Measurements from ENCODE around the gene FAM227B. TPM values are rescaled to one million over a fixed set of nuclear protein-coding genes. Genes with fewer than 3 reads are reported as not detected.
"Not testable (repeated sequence)": the region's sequence is repeated elsewhere in the genome, so short reads cannot be mapped to it uniquely, and the experiment has no call there.

The FAM227B gene
- total RNA-seq, 1 experiment from 2014 or later: 2.6 TPM

DNA sequence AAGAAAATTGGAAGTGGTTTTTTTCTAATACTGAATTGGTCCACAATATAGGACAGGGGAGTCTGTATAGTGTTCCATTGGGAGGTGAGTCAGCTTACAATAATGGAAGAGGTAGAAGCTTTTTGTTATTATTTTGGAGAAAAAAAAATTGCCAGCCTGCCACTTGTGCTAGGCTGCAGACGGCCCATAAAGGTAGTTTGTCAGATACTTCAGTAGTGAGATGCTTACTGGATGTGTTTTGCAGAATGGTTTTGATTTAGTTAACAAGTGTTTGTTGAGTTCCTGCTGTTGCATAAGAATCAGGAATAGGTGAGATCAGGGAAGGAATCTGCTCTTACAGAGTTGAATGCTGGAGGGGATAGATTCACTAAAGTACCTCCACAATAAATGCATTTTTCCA is 1.3 kb upstream of the FAM227B start:
- in situ Hi-C loops (cut with HindIII; ENCODE audit: low pct_unique_long_range_greater_than_20kb, low sequenced_read_pairs): no loop called here
- DNase-seq (ENCODE audit: low read depth, low spot score): no peak

DNA sequence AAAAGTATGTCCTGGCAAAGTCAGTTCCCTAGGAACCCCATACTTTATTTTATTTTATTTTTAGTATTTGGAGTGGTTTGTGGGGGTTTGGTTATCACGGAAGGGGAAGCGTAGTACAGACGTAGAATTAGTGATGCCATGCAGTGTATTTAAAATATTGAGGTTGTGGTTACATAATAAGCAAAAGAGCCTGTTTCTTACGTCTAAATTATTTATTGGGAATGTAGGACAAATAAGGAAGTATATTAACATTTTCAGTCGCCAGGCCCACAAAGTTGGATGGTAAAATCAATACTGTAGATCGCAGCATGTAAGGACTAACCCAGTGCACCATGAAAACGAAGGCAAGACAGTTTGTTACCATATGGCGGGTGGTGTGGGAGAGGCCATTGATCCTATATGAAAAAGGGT is 788 bp upstream of the FAM227B start:
- DNase-seq (ENCODE audit: low read depth, low spot score): peak; percentile 3
- in situ Hi-C loops (cut with HindIII; ENCODE audit: low pct_unique_long_range_greater_than_20kb, low sequenced_read_pairs): no loop called here

DNA sequence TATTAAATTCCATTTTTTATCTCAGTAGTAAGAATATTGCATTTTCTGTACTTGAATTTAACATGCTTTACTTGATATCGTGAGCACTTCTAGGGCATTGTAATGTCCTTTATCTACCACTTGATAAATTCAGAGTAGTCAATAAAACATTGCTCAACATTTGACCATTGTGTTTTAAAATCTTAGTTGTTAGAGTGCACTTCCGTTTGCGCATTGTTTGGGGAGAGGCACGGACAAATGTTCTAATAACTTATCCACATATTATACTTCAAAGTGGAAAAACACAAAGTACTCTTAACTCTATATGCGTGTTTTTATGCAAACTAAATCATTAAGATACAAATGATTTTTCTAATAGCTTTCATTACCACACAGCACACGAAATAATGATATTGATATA is 419 bp downstream of the FAM227B start:
- no peak for DNase-seq (ENCODE audit: low read depth, low spot score)
- in situ Hi-C loops (cut with HindIII; ENCODE audit: low pct_unique_long_range_greater_than_20kb, low sequenced_read_pairs): no loop called here

DNA sequence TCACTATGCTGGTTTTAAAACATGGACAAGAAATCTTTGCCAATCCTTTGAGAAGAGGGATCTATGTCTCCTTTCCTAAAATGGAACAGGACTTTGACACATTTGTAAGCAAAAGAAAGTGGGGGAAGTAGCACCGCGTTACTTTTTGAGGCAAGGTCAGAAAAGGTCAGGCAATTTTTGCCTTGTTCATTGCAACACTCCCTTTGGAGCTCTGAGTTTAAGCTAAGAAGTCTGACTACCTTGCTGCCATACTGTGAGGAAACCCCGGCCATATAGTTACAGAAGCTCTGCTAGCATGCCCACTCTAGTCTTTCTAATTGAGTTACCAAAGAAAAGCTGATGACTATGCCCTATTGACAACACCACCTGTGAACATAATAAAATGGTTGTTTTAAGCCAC is 1.4 kb downstream of the FAM227B start:
- in situ Hi-C loops (cut with HindIII; ENCODE audit: low pct_unique_long_range_greater_than_20kb, low sequenced_read_pairs): no loop called here

DNA sequence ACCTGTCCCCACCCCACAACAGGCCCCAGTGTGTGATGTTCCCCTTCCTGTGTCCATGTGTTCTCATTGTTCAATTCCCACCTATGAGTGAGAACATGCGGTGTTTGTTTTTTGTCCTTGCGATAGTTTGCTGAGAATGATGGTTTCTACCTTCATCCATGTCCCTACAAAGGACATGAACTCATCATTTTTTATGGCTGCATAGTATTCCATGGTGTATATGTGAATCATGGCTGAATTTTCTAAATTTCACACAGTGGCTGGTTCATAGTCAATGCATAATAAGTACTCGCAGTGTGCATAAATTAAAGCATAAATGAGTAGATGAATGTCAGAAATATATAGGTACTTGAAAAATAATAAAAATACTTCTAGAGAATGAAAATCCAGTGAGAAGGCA is 8.4 kb downstream of the FAM227B start:
- in situ Hi-C loops (cut with HindIII; ENCODE audit: low pct_unique_long_range_greater_than_20kb, low sequenced_read_pairs): not testable (repeated sequence)

More for the DNA sequence above, 1.4 kb downstream of the FAM227B start:
- DNase-seq (ENCODE audit: low read depth, low spot score): no peak

DNA sequence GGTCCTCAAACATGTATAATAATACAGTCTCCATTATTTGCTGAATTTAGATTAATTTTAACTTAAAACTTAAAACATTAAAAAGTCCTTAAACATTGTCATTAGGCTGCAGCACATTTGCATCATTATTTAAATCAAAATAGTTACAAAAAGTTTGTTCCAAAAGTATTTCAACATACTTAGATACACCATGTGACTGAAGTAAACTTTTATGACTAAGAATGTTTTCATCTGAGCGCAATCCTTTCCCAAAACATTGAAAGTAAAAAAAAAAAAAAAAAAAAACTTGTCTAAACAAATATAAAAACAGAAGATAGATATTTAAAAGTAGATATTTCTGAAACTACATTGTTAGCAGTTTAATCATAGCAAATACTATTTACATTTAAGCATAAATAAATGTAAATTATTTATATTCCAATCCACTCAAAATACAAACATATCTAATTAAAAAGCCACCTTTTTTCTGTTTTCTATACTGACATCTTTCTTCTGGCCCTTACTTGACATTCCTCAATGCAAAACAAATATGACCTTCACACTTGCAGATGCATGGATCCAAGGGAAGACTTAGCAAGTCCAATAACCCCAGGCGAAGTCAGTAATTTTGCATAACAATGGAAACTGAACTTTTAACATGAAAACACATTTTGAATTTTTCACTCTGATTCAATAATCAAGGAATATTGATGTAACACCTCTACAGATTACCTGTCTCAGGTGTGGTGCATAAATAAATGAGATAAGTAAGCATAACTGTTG is 10.3 kb downstream of the FAM227B start:
- no peak for DNase-seq (ENCODE audit: low read depth, low spot score)
- in situ Hi-C loops (cut with HindIII; ENCODE audit: low pct_unique_long_range_greater_than_20kb, low sequenced_read_pairs): no loop called here

More for the DNA sequence above, 8.4 kb downstream of the FAM227B start:
- not testable (repeated sequence) for DNase-seq (ENCODE audit: low read depth, low spot score)

DNA sequence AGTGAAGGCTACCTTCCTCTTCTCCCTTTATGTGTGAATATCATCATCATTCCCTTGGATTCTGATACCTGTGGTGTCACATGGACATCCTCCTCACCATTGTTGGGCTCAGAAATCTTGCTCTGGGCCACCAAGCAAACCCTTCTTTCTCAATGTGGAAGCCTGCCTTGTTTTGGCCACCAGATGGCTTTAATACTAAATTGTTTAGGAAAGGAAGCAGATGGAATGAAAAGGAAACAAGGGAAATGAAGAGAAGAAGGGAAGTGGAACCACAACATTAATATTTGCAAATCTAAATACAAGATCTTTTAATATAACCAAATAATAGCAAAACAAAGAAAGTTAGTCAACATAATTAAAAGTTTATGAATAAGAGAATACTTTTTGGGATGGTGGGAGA is 14.0 kb downstream of the FAM227B start:
- in situ Hi-C loops (cut with HindIII; ENCODE audit: low pct_unique_long_range_greater_than_20kb, low sequenced_read_pairs): no loop called here
- peak; percentile 8 for DNase-seq (ENCODE audit: low read depth, low spot score)

DNA sequence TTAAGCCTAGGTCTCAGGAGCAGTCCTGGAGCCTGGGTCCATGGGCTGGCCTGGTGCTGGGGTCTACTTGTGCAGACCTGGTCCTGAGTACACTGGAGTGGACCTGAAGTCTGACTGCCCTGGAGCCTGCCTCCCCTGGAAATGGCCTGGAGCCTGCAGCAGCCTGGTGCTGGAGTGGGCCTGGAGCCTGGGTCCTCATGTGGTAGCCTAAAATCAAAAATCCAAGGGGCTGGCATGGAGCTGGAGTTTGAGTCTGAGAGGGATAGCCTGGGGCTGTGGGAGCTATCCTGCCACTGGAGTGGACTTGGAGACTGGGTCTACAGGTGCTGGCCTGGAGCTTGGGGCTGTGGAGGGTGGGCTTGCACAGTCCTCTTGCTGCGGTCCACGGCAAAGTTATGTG is 15.0 kb downstream of the FAM227B start:
- DNase-seq (ENCODE audit: low read depth, low spot score): no peak
- in situ Hi-C loops (cut with HindIII; ENCODE audit: low pct_unique_long_range_greater_than_20kb, low sequenced_read_pairs): no loop called here

DNA sequence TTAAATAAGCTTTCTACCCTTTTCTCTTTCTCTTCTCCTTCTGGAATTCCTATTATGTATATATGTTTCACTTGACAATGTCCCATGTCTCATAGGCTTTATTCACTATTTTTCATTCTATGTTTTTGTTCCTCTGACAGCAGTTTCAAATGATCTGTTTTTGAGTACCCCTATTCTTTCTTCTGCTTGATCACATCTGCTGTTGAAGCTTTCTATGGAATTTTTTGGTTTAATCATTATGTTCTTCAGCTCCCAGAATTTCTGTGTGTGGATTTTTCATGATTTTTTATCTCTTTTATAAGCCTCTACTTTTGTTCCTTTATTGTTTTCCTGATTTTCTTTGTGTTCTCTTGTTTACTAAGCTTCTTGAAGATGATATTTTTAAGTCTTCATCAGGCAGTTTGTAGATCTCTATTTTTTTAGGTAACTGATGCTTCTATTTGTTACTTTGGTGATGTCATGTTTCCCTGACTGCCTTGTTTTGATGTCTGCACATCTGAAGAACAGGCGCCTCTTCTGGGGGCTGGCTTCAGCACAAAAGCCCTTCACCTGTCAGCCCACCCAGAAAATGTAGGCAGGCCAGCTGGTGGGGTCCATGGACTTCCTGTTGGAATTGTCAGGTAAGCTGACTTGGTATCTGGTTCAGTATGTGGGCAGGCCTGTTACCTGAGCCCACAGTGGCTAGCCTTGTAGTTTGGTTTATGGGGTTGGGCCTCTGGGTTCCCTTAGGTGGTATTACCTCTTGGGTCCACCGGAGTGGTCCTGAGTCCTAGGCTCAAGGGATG is 15.8 kb downstream of the FAM227B start:
- in situ Hi-C loops (cut with HindIII; ENCODE audit: low pct_unique_long_range_greater_than_20kb, low sequenced_read_pairs): no loop called here
- no peak for DNase-seq (ENCODE audit: low read depth, low spot score)

DNA sequence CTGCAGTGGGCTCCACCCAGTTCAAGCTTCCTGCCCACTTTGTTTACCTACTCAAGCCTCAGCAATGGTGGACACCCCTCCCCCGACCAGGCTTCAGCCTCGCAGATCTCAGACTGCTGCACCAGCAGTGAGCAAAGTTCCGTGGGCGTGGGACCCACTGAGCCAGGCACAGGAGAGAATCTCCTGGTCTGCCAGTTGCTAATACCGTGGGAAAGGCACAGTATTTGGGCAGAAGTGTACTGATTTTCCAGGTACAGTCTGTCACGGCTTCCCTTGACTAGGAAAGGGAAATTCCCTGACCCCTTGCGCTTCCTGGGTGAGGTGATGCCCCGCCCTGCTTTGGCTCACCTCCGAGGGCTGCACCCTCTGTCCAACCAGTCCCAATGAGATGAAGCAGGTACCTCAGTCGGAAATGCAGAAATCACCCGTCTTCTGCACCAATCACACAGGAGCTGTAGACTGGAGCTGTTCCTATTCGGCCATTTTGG is 27.7 kb downstream of the FAM227B start:
- DNase-seq (ENCODE audit: low read depth, low spot score); in situ Hi-C loops (cut with HindIII; ENCODE audit: low pct_unique_long_range_greater_than_20kb, low sequenced_read_pairs): not testable (repeated sequence)

DNA sequence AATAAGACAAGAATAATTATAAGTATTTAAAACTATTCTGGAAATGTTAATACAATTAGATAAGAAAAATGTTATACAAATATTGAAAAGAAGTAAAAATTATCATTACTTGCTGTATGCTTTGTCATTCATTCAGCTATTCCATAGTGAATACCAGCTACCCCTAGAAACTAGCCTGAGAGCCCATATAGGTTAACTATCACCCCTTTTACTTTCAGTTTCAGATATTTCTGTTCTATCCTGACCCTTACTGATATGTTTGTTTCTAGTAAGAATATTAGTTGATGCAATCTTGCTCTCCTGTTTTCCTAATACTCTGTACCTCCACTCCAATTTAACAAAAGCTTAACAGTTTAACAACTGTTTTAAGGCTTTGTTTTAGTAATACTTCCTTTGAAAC is 31.6 kb downstream of the FAM227B start:
- no peak for DNase-seq (ENCODE audit: low read depth, low spot score)
- in situ Hi-C loops (cut with HindIII; ENCODE audit: low pct_unique_long_range_greater_than_20kb, low sequenced_read_pairs): no loop called here

DNA sequence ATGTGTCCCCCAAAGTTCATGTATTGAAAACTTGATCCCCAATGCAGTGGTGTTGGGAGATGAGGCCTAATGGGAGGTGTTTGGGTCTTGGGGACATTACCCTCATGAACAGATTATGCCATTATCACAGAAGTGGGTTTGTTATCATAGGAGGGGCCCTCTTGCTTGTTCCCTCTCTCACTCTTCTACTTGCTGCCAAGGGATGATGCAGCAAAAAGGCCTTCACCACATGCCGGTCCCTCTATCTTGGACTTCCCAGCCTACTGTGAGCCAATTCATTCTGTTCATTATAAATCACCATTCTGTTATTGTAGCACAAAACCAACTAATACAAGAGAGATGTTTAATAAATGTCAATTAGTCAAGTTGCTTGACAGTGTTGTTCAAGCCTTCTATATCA is 47.2 kb downstream of the FAM227B start:
- in situ Hi-C loops (cut with HindIII; ENCODE audit: low pct_unique_long_range_greater_than_20kb, low sequenced_read_pairs): no loop called here
- DNase-seq (ENCODE audit: low read depth, low spot score): no peak

DNA sequence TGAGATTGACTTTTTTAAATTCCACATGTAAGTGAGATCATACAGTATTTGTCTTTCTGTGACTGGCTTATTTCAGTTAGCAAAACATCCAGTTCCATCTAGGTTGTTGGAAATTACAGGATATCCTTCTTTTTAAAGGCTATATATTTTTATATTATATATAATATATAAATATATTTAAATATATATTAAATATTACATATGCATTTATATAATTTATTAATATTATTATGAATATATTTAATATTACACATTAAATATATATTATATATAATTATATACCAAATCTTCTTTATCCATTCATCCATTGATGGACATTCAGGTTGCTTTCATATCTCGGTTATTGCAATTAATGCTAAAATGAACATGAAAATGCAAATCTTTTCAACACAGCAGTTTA is 49.9 kb downstream of the FAM227B start:
- no peak for DNase-seq (ENCODE audit: low read depth, low spot score)
- in situ Hi-C loops (cut with HindIII; ENCODE audit: low pct_unique_long_range_greater_than_20kb, low sequenced_read_pairs): no loop called here

DNA sequence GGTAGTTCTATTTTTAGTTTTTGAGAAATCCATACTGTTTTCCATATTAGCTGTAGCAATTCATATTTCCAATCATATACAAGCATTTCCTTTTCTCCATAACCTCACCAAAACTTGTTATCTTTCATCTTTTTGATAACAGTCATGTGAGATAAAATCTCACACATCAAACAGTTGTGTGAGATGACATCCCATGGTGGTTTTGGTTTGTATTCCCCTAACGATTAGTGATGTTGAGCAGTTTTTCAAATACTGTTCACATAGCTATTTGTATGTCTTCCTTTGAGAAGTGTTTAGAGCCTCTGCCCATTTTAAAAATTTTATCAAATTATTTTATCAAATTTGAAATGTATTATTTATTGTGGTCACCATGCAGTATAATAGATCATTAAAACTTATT is 50.4 kb downstream of the FAM227B start:
- in situ Hi-C loops (cut with HindIII; ENCODE audit: low pct_unique_long_range_greater_than_20kb, low sequenced_read_pairs): no loop called here
- no peak for DNase-seq (ENCODE audit: low read depth, low spot score)

DNA sequence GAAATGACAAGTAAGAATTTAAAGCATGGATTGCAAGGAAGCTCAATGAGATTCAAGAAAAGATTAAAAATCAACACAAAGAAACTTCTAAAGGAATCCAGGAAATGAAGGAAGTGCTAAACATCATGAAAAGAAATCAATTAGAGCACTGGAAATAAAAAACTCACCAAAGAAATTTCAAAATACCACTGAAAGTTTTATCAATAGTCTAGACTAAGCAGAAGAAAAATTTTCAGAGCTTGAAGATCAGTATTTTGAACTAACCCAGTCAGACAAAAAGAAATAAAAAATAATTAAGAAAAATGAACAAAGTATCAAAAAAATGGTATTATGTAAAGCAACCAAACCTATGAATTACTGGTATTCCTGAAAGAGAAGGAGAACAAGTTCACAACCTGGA is 60.6 kb downstream of the FAM227B start:
- in situ Hi-C loops (cut with HindIII; ENCODE audit: low pct_unique_long_range_greater_than_20kb, low sequenced_read_pairs): no loop called here
- no peak for DNase-seq (ENCODE audit: low read depth, low spot score)

DNA sequence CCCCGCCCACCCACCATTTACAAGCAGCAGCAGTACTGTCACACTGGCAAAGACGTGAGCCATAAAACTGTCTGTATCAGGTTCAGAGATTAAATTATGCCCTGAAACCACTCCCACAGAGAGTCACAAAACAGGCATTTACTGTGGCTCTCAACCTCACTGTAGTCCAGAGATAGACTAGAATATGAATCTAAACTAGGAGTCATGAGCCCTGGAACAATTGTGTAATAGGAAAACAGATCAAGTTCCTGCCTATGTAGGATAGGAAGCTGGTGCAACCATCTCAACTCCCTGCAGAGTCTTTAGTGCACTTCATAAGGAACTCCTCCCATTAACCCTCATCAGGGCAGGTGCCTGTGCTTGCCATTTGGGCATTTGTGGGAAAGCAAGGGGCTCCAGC is 61.7 kb downstream of the FAM227B start:
- DNase-seq (ENCODE audit: low read depth, low spot score): no peak
- in situ Hi-C loops (cut with HindIII; ENCODE audit: low pct_unique_long_range_greater_than_20kb, low sequenced_read_pairs): no loop called here

DNA sequence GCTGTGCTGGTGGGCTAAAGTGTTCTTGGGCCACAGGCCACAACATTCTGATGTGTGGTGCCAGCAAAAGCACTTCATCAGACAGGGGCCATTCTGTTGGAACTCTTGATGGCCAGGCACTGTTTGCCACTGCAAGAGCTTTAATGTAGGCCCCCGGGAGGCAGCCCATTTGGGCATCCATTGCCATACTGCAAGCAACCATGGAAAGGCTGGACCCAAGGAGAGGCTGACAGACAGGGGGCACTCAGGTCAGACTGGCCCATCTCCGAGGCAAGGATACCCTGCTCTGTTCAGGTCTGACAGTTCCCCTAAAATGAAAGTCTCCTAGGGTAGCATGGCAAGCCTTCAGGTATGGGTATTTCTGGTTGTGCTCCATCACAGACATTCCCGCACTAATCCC is 64.2 kb downstream of the FAM227B start:
- no peak for DNase-seq (ENCODE audit: low read depth, low spot score)
- in situ Hi-C loops (cut with HindIII; ENCODE audit: low pct_unique_long_range_greater_than_20kb, low sequenced_read_pairs): no loop called here

DNA sequence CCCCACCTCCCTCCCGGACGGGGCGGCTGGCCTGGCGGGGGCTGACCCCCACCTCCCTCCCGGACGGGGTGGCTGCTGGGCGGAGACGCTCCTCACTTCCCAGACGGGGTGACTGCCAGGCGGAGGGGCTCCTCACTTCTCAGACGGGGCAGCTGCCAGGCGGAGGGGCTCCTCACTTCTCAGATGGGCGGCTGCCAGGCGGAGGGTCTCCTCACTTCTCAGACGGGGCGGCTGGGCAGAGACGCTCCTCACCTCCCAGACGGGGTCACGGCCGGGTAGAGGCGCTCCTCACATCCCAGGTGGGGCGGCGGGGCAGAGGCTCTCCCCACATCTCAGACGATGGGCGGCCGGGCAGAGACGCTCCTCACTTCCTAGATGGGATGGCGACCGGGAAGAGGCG is 70.3 kb downstream of the FAM227B start:
- DNase-seq (ENCODE audit: low read depth, low spot score); in situ Hi-C loops (cut with HindIII; ENCODE audit: low pct_unique_long_range_greater_than_20kb, low sequenced_read_pairs): not testable (repeated sequence)

DNA sequence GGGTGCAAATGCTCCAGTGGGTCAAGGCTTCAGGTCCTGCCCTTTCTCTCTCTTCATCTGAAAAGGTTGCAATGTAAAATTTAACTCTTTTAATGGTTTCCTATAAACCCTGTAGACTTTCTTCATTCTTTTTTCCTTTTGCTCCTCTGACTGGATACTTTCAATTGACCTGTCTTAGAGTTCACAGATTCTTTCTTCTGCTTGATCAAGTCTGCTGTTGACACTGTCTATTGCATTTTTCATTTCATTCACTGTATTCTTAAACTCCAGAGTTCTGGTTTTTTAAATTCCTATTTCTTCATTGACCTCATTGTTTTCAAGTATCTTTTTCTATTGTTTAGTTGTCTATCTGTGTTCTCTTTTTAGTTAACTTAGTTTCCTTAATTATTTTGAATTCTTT is 82.1 kb downstream of the FAM227B start:
- in situ Hi-C loops (cut with HindIII; ENCODE audit: low pct_unique_long_range_greater_than_20kb, low sequenced_read_pairs): no loop called here
- no peak for DNase-seq (ENCODE audit: low read depth, low spot score)
